CD4-positive, alpha-beta T cell treated with Interleukin-21 for 1 hour (primary cell): ENCODE data around the gene NOX4.
"Not testable (repeated sequence)": the region's sequence is repeated elsewhere in the genome, so short reads cannot be mapped to it uniquely, and the experiment has no call there.

ENCODE experiments used
- DNase-seq: peaks from one replicate; pipeline ENCODE4 v3.0.0-alpha.2; 2020

The NOX4 gene

GRCh38 chr11:89288004-89288403 is 203.2 kb downstream of the NOX4 start:
- not testable (repeated sequence) for DNase-seq

GRCh38 chr11:89286601-89287000 is 204.6 kb downstream of the NOX4 start:
- not testable (repeated sequence) for DNase-seq

- DNase-seq = not testable (repeated sequence)
Measured at GRCh38 chr11:89281032-89281677, 210.0 kb downstream of the NOX4 start.

- no peak for DNase-seq
Measured at GRCh38 chr11:89279176-89279575, 212.0 kb downstream of the NOX4 start.

GRCh38 chr11:89275966-89276365 is 215.2 kb downstream of the NOX4 start:
- DNase-seq = no peak
